GM12864 (cell line): Measurements from ENCODE around the gene PNKD.

Experiments
- DNase-seq: peaks from one replicate; pipeline ENCODE4 v3.0.0-alpha.2; 2011; ENCODE audit warnings: low read depth
- H3K4me3 ChIP-seq: 2 replicates; pipeline ENCODE4 v1.5.1; 2011; ENCODE audit warnings: mild to moderate bottlenecking, low read depth, low read length, control low read depth
- CTCF ChIP-seq: IDR thresholded peaks from 2 replicates; pipeline ENCODE4 v1.5.1; 2011; ENCODE audit warnings: low read depth, mild to moderate bottlenecking, moderate library complexity, low read length, control low read depth, inconsistent platforms; ENCODE audit errors: missing control alignments

Gene PNKD

GRCh38 chr2:218345491-218346236 is 75.3 kb downstream of the PNKD start:
- no peak for TF ChIP-seq CTCF

GRCh38 chr2:218347172-218347571 is 76.9 kb downstream of the PNKD start:
- DNase-seq = no peak
- TF ChIP-seq CTCF = no peak

More at GRCh38 chr2:218345491-218346236, 75.3 kb downstream of the PNKD start:
- no peak overlapping the region for H3K4me3 ChIP-seq
- DNase-seq = no peak

GRCh38 chr2:218354045-218354444 is 83.7 kb downstream of the PNKD start:
- no peak for DNase-seq

More at GRCh38 chr2:218347172-218347571, 76.9 kb downstream of the PNKD start:
- no peak overlapping the region for H3K4me3 ChIP-seq

GRCh38 chr2:218354850-218355443 is 84.6 kb downstream of the PNKD start:
- no peak for DNase-seq
- H3K4me3 ChIP-seq = no peak overlapping the region
- no peak for TF ChIP-seq CTCF

More at GRCh38 chr2:218354045-218354444, 83.7 kb downstream of the PNKD start:
- no peak for TF ChIP-seq CTCF
- no peak overlapping the region for H3K4me3 ChIP-seq

GRCh38 chr2:218357236-218358177 is 87.2 kb downstream of the PNKD start:
- no peak overlapping the region for H3K4me3 ChIP-seq
- TF ChIP-seq CTCF = no peak
- DNase-seq = no peak

GRCh38 chr2:218360453-218360852 is 90.1 kb downstream of the PNKD start:
- no peak for TF ChIP-seq CTCF
- no peak overlapping the region for H3K4me3 ChIP-seq
- no peak for DNase-seq
